Keratinocyte (primary cell): ENCODE measurements around the gene ACOT13.

Experiments used
- EZH2 ChIP-seq: IDR thresholded peaks from one replicate; pipeline ENCODE4 v1.6.1; 2012; ENCODE audit warnings: inconsistent platforms, mild to moderate bottlenecking, low read length, moderate library complexity
- TF ChIP-seq, protein P1 (sequence below), 3 experiments: IDR thresholded peaks in 1 of 3; conservative IDR thresholded peaks in 1 of 3; optimal IDR thresholded peaks in 1 of 3; 2 replicates in 2 of 3; 3 replicates in 1 of 3; pipeline versions ENCODE3 to v1.5.1; 2011; ENCODE audit warnings: low read length in 3 of 3, mild to moderate bottlenecking in 3 of 3, moderate library complexity in 2 of 3, control low read depth in 1 of 3, inconsistent platforms in 1 of 3; ENCODE audit not compliant: insufficient read depth in 2 of 3; ENCODE audit errors: extremely low read depth in 1 of 3

DNA sequence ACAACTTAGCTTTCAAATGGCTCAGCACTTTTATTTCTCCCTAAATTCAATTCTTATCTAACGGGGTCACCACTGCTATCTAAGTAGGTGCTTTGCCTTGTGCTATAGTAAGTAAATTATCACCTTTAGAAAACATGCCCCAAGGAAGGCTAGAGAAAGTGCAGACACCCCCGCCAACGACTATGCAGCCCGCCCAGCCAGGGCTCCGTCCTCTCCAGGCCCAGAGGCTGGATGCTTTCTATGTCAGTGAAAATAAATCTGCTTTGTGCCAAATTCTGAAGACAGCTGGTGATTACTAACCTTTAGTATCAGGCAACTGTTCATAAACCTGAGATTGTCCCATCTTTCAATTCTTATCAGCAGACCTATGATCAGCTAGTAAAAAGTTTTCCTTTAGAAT is 35.2 kb upstream of the ACOT13 start:
- TF ChIP-seq, protein P1, sequence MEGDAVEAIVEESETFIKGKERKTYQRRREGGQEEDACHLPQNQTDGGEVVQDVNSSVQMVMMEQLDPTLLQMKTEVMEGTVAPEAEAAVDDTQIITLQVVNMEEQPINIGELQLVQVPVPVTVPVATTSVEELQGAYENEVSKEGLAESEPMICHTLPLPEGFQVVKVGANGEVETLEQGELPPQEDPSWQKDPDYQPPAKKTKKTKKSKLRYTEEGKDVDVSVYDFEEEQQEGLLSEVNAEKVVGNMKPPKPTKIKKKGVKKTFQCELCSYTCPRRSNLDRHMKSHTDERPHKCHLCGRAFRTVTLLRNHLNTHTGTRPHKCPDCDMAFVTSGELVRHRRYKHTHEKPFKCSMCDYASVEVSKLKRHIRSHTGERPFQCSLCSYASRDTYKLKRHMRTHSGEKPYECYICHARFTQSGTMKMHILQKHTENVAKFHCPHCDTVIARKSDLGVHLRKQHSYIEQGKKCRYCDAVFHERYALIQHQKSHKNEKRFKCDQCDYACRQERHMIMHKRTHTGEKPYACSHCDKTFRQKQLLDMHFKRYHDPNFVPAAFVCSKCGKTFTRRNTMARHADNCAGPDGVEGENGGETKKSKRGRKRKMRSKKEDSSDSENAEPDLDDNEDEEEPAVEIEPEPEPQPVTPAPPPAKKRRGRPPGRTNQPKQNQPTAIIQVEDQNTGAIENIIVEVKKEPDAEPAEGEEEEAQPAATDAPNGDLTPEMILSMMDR (optimal IDR thresholded peaks at IDR 0.05 in 1 of 3, IDR thresholded peaks at IDR 0.05 in 1 of 3, conservative IDR thresholded peaks at IDR 0.05 in 1 of 3; ENCODE audit: extremely low read depth in 1 of 3, insufficient read depth in 2 of 3, low read length in 3 of 3): no peak
- TF ChIP-seq EZH2: no peak
